Stimulated activated naive CD4-positive, alpha-beta T cell treated with Interleukin-2 at 50 U/mL for 16 hours (primary cell): ENCODE data around the gene RNF207.

Experiments
- DNase-seq: peaks from one replicate; lab custom pipeline; 2025; lab: John Stamatoyannopoulos, UW

Gene RNF207

GRCh38 chr1:6205849-6206519 is at the start of gene RNF207:
Gene RNF207, plus strand, starts transcription at chr1:6206119. Its CDS starts 417 bp downstream, at chr1:6206536.
- peak; percentile 74 for DNase-seq

GRCh38 chr1:6157132-6157527 is 48.8 kb upstream of the RNF207 start:
- DNase-seq = no peak

- peak; percentile 42 for DNase-seq
Measured at GRCh38 chr1:6157528-6158174, 48.3 kb upstream of the RNF207 start.

GRCh38 chr1:6158181-6158580 is 47.7 kb upstream of the RNF207 start:
- no peak for DNase-seq

GRCh38 chr1:6162341-6162740 is 43.6 kb upstream of the RNF207 start:
- DNase-seq = no peak

- no peak for DNase-seq
Measured at GRCh38 chr1:6162773-6163172, 43.1 kb upstream of the RNF207 start.

- no peak for DNase-seq
Measured at GRCh38 chr1:6163191-6163972, 42.5 kb upstream of the RNF207 start.

GRCh38 chr1:6163973-6164617 is 41.8 kb upstream of the RNF207 start:
- no peak for DNase-seq

GRCh38 chr1:6165027-6165426 is 40.9 kb upstream of the RNF207 start:
- no peak for DNase-seq

GRCh38 chr1:6165441-6165985 is 40.4 kb upstream of the RNF207 start:
- no peak for DNase-seq

- no peak for DNase-seq
Measured at GRCh38 chr1:6166221-6166620, 39.7 kb upstream of the RNF207 start.

GRCh38 chr1:6166655-6167390 is 39.1 kb upstream of the RNF207 start:
- DNase-seq = no peak

- no peak for DNase-seq
Measured at GRCh38 chr1:6167391-6168303, 38.3 kb upstream of the RNF207 start.

- DNase-seq = no peak
Measured at GRCh38 chr1:6168947-6169586, 36.9 kb upstream of the RNF207 start.

- DNase-seq = no peak
Measured at GRCh38 chr1:6170116-6170741, 35.7 kb upstream of the RNF207 start.

- DNase-seq = no peak
Measured at GRCh38 chr1:6170742-6171201, 35.1 kb upstream of the RNF207 start.

- DNase-seq = no peak
Measured at GRCh38 chr1:6171548-6172124, 34.3 kb upstream of the RNF207 start.

GRCh38 chr1:6172549-6172948 is 33.4 kb upstream of the RNF207 start:
- DNase-seq = no peak
